ENCODE data around the gene BRD4.

- TF ChIP-seq CTCF (IDR thresholded peaks at IDR 0.05) (no peak), POLR2A (IDR thresholded peaks at IDR 0.05) (no peak), POLR2AphosphoS5 (IDR thresholded peaks at IDR 0.05) (no peak), EP300 (IDR thresholded peaks at IDR 0.05) (no peak)
These were observed 79.3 kb downstream of the BRD4 start for GRCh38 chr19:15253061-15253460.

Data from stomach (tissue), 4 donors.